ENCODE data around the gene TBC1D10A. TPM values are rescaled to one million over a fixed set of nuclear protein-coding genes. Genes with fewer than 3 reads are reported as not detected.

The TBC1D10A gene
- total and polyA plus RNA-seq, 2 experiments from 2014 or later = 3.3 to 8.8 TPM

DNA sequence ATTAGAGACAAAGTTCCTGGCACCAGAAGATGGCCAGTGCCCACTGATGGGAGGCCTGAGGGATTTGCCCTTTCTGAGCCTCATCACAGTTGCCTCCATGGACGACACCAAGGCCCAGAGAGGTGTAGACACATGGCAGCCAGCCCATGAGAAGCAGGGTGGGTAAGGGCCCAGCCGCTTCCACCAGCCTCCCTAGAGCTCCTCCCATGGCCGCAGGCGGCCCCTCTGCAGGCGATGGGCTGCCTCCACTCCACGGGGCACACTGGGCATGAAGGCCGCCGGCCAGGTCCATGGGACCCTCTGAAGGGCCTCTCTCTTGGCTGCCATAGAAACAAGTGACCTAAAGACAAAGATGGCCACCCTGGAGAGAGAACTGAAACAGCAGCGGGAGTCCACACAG, 44.6 kb upstream of the TBC1D10A start:
- TF ChIP-seq POLR2AphosphoS5 (IDR thresholded peaks at IDR 0.05; ENCODE audit: low read depth) = no peak
- TF ChIP-seq, protein P1, sequence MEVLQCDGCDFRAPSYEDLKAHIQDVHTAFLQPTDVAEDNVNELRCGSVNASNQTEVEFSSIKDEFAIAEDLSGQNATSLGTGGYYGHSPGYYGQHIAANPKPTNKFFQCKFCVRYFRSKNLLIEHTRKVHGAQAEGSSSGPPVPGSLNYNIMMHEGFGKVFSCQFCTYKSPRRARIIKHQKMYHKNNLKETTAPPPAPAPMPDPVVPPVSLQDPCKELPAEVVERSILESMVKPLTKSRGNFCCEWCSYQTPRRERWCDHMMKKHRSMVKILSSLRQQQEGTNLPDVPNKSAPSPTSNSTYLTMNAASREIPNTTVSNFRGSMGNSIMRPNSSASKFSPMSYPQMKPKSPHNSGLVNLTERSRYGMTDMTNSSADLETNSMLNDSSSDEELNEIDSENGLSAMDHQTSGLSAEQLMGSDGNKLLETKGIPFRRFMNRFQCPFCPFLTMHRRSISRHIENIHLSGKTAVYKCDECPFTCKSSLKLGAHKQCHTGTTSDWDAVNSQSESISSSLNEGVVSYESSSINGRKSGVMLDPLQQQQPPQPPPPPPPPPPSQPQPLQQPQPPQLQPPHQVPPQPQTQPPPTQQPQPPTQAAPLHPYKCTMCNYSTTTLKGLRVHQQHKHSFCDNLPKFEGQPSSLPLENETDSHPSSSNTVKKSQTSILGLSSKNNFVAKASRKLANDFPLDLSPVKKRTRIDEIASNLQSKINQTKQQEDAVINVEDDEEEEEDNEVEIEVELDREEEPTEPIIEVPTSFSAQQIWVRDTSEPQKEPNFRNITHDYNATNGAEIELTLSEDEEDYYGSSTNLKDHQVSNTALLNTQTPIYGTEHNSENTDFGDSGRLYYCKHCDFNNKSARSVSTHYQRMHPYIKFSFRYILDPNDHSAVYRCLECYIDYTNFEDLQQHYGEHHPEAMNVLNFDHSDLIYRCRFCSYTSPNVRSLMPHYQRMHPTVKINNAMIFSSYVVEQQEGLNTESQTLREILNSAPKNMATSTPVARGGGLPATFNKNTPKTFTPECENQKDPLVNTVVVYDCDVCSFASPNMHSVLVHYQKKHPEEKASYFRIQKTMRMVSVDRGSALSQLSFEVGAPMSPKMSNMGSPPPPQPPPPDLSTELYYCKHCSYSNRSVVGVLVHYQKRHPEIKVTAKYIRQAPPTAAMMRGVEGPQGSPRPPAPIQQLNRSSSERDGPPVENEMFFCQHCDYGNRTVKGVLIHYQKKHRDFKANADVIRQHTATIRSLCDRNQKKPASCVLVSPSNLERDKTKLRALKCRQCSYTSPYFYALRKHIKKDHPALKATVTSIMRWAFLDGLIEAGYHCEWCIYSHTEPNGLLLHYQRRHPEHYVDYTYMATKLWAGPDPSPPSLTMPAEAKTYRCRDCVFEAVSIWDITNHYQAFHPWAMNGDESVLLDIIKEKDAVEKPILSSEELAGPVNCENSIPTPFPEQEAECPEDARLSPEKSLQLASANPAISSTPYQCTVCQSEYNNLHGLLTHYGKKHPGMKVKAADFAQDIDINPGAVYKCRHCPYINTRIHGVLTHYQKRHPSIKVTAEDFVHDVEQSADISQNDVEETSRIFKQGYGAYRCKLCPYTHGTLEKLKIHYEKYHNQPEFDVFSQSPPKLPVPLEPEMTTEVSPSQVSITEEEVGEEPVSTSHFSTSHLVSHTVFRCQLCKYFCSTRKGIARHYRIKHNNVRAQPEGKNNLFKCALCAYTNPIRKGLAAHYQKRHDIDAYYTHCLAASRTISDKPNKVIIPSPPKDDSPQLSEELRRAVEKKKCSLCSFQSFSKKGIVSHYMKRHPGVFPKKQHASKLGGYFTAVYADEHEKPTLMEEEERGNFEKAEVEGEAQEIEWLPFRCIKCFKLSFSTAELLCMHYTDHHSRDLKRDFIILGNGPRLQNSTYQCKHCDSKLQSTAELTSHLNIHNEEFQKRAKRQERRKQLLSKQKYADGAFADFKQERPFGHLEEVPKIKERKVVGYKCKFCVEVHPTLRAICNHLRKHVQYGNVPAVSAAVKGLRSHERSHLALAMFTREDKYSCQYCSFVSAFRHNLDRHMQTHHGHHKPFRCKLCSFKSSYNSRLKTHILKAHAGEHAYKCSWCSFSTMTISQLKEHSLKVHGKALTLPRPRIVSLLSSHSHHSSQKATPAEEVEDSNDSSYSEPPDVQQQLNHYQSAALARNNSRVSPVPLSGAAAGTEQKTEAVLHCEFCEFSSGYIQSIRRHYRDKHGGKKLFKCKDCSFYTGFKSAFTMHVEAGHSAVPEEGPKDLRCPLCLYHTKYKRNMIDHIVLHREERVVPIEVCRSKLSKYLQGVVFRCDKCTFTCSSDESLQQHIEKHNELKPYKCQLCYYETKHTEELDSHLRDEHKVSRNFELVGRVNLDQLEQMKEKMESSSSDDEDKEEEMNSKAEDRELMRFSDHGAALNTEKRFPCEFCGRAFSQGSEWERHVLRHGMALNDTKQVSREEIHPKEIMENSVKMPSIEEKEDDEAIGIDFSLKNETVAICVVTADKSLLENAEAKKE (CRISPR knock-in tag; IDR thresholded peaks at IDR 0.05) = no peak
- TF ChIP-seq EZH2phosphoT487 (IDR thresholded peaks at IDR 0.05; ENCODE audit: unreplicated experiment) = no peak
- no peak for TF ChIP-seq CREB1 (CRISPR knock-in tag; IDR thresholded peaks at IDR 0.05; ENCODE audit: low read depth)
- no peak for TF ChIP-seq ETS1 (IDR thresholded peaks at IDR 0.05)
- TF ChIP-seq, protein P2, sequence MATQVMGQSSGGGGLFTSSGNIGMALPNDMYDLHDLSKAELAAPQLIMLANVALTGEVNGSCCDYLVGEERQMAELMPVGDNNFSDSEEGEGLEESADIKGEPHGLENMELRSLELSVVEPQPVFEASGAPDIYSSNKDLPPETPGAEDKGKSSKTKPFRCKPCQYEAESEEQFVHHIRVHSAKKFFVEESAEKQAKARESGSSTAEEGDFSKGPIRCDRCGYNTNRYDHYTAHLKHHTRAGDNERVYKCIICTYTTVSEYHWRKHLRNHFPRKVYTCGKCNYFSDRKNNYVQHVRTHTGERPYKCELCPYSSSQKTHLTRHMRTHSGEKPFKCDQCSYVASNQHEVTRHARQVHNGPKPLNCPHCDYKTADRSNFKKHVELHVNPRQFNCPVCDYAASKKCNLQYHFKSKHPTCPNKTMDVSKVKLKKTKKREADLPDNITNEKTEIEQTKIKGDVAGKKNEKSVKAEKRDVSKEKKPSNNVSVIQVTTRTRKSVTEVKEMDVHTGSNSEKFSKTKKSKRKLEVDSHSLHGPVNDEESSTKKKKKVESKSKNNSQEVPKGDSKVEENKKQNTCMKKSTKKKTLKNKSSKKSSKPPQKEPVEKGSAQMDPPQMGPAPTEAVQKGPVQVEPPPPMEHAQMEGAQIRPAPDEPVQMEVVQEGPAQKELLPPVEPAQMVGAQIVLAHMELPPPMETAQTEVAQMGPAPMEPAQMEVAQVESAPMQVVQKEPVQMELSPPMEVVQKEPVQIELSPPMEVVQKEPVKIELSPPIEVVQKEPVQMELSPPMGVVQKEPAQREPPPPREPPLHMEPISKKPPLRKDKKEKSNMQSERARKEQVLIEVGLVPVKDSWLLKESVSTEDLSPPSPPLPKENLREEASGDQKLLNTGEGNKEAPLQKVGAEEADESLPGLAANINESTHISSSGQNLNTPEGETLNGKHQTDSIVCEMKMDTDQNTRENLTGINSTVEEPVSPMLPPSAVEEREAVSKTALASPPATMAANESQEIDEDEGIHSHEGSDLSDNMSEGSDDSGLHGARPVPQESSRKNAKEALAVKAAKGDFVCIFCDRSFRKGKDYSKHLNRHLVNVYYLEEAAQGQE (IDR thresholded peaks at IDR 0.05; ENCODE audit: unreplicated experiment) = no peak
- no peak for TF ChIP-seq EZH2 (IDR thresholded peaks at IDR 0.05; ENCODE audit: low read depth, unreplicated experiment)
- TF ChIP-seq JUNB (IDR thresholded peaks at IDR 0.05; ENCODE audit: unreplicated experiment) = no peak
- no peak for TF ChIP-seq STAT1 (IDR thresholded peaks at IDR 0.05; ENCODE audit: unreplicated experiment)
- TF ChIP-seq ZNF114 (CRISPR knock-in tag; IDR thresholded peaks at IDR 0.05) = no peak
- no peak for TF ChIP-seq CTCF (conservative IDR thresholded peaks at IDR 0.05; ENCODE audit: low read depth in 2 of 2)
- no peak for TF ChIP-seq ZNF331 (CRISPR knock-in tag; IDR thresholded peaks at IDR 0.05; ENCODE audit: low read depth)
- TF ChIP-seq NANOG (IDR thresholded peaks at IDR 0.05; ENCODE audit: borderline replicate concordance) = no peak
- no peaks in the 10 kb centered on the region; the same call in 2 of the 3 replicates for H3K9me3 Mint-ChIP-seq
- Histone ChIP-seq H3K4me3 (no peak overlapping the region), H2AFZ (no peak overlapping the region), H3K27me3 (ENCODE audit: insufficient read depth) (no peaks in the 10 kb centered on the region), H3K79me2 (replicated peaks; ENCODE audit: insufficient read depth) (no peaks in the 10 kb centered on the region), H3K4me1 (ENCODE audit: insufficient read depth) (no peaks in the 10 kb centered on the region), H3F3A (replicated peaks; ENCODE audit: low read depth) (no peaks in the 10 kb centered on the region; the same call in 1 of the 2 replicates), H3K9me2 (ENCODE audit: insufficient read depth) (no peaks in the 10 kb centered on the region), H3K27ac (ENCODE audit: low read depth) (no peak overlapping the region), H3K4me2 (no peak overlapping the region), H3K36me3 (ENCODE audit: insufficient read depth) (no peaks in the 10 kb centered on the region), H4K20me1 (replicated peaks; ENCODE audit: insufficient read depth) (no peaks in the 10 kb centered on the region)
- peaks cover 13% of the 10 kb centered on the region for H3K27me3 Mint-ChIP-seq (ENCODE audit: insufficient read depth, low read depth, poor library complexity)
- no peak overlapping the region for H3K4me3 Mint-ChIP-seq
- ATAC-seq (no peak), DNase-seq (ENCODE audit: low spot score) (no peak)
- H3K36me3 Mint-ChIP-seq (ENCODE audit: low read depth) = peaks cover 3% of the 10 kb centered on the region
- peaks cover 5% of the 10 kb centered on the region for H3K4me1 Mint-ChIP-seq
- no peak overlapping the region for H3K27ac Mint-ChIP-seq
